NCI-H2227 treated with DMSO at 0.1 percent for 48 hours (cell line): ENCODE measurements around the gene MBOAT1.

Experiments used
- DNase-seq: peaks from one replicate; lab custom pipeline; 2025; lab: John Stamatoyannopoulos, UW

The MBOAT1 gene

GRCh38 chr6:20137240-20137639 is 75.0 kb downstream of the MBOAT1 start:
- no peak for DNase-seq

GRCh38 chr6:20135677-20136268 is 76.5 kb downstream of the MBOAT1 start:
- DNase-seq = no peak

DNA sequence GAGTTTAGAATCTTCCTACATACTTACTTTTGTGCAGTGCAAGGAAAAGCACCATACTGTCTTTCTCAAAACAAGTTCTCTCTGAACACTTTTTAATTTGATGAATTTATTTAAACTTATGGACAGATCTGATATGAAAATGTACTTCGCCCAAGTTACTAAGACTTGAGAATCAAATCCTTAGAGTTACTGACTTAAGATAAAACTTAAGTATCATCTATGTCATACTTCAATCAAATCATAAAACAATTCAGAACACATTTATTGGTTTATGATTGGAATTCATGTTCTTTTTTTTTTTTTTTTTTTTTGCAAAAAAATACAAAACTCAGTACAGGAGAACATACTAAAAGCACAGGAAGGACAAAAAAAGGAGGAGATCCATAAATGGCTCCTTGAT is 77.7 kb downstream of the MBOAT1 start:
- no peak for DNase-seq

GRCh38 chr6:20129290-20130088 is 82.8 kb downstream of the MBOAT1 start:
- no peak for DNase-seq

DNA sequence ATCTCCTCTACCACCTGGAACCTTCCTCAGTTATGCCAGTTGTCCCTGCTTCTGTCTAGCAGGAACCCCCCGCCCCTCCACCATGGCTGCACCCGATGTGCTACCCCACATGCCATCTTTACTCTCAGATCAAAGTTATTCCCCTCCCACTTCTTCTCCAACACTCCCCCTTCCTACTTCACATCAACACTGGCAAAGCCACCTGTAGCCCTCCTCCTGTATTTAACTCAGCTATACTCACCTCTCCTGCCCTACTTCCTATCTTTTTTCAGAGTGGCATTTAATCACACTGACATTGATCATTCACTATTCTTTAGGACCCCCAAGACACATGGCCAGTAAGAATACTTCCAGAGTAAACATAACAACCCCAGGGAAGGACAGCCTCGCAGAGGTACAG is 84.3 kb downstream of the MBOAT1 start:
- no peak for DNase-seq

DNA sequence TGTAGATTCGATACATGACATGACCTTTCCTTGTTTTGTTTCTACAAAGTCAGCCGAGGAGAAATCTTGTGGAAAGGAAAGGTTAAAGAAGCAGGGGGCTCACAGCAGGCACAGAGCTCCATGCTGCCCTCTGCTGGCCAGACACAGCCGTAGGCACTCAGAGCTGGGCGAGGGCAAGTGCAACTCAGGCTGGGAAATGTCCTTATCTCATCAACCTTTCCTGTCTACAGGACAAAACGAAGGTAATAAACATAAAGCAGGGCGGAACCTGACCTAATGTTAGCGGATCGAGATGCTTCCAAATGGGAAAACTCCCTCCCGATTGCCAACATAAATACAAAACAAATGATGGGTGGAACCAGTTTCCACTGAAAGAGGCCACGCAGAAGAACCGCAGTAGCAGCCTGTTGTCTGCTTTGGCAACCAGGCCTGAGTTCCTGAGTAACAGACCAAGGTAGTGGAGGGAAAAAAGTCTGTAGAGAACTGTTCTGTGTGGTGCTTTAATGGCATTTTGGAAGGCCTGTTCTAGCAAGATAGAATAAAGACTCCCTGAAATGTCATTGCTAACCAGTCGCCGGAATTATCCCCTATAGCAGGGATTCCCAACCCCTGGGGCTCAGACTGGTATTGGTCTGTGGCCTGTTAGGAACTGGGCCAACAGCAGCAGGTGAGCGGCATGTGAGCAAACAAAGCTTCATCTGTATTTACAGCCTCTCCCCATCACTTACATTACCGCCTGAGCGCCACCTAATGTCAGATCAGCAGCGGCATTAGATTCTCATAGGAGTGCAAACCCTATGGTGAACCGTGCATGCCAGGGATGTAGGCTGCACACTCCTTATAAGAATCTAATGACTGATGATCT is 85.2 kb downstream of the MBOAT1 start:
- peak; percentile 74 for DNase-seq

DNA sequence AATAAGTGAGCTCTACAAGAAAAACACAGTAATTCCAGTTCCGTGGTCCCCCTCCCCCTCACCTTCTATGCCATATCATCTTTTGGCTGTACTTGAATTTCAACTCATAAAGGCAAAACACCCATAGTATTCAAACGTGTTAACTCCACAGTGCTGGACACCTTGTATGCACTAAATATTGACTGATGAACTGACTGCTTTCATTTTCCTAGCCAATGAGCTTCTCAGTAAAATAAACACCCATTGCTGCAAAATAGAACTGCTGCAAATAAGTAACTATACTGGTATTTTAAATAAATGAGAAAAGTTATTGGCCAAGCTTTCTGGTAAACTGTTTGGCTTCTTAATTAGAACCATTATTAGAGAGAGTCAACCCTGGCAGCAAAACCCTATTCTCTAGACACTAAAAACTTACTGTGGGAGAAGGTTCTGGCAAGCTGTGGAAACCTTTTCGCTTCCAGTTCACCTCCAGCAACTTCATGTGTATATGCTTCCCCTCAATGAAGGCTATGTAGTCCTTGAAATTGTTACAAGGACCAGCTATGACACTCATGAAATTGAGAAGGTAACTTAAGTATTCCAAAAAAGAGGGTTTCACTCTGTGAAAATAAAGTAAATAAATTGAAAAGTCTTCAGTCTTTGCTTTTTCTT is 86.0 kb downstream of the MBOAT1 start:
- no peak for DNase-seq

DNA sequence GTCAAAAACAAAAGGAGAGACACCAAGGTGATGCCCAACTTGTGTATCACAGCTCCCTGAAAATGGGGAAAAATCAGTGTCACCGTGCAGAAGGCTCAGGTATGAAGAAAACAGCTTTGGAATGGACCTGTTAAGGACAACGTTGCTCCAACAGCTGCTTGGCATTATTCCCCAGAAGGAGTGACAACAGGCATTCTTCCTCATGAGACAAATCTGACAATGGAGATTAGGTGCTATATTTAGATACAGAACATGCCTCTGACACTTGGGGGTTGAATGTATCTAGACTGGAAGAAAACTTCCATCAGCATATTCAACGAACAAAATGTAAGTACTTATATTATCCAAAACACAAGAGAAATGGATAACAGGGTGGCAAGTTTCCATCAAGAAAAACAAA is 87.7 kb downstream of the MBOAT1 start:
- no peak for DNase-seq

DNA sequence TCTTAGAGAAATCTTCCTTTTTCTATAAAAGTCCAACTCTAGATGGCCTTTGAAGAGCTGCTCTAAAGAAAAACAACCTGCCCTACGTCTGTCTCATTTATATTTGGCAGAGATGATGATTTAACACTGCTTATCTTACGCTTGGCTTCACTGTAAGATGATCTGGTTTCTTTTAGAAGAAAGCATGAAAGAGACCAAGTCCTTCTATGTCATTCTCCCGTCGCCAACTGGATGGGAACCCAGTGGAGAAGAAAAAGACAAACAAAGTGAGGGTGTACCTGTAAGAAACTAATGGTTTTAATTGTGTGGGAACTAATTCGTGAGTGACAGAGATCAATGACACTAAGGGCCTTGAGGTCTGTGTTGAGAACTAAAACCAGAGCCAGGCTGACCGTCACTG is 92.8 kb downstream of the MBOAT1 start:
- no peak for DNase-seq

DNA sequence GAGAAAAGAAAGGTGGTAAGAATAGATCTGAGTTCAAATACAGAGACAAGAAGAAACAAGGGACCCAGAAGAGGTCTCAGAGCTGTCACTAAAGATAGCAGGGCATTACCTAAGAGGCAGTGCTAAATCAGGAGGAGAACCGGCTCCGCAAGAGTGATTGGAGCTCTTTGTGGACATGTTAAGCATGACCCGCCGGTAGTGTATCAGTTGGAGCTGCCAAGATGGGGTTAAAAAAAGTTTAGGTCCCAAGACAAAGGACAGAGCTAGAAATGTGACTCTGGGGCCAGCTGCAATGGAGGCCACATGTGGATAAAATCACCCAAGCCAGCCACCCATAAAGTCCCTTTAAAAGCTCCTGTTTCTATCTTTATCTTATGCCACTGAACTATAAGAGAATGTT is 93.4 kb downstream of the MBOAT1 start:
- DNase-seq = no peak

DNA sequence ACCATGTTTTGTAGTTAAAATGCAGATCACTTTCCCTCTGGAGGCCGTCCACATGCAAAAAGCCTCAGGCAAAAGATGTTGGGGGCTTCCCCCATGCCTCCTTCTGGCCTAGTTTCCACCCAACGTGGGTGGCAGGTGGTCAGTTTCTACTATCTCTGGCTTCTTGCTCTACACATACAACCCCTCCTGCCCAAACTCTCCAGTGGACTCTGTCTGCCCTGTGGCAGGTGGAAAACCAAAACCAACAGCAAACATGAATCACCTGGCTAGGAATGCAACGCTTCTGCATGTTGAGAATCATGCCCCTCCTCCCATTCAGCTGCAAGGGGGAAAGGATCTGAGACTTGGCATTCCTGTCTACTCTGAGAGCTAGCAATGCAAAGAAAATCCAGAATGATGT is 94.8 kb downstream of the MBOAT1 start:
- no peak for DNase-seq

DNA sequence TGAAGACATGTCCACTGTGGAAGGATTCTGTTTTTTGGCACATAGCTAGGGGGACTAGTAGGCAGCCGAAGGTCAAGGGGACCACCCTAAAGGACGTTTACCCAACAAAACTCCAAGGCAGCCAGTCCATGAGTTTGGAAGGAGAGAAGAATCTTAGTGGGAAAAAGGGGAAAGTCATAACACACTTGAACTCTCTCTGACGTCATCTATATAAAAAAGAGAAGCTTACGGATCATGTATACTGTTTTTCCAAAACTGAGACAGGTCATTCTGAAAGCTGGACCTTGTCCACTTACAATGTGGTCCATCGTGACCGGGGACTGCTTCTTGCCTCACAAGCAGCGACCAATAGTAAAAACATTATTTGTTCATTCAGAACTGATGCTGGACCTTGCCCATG is 95.5 kb downstream of the MBOAT1 start:
- DNase-seq = no peak

DNA sequence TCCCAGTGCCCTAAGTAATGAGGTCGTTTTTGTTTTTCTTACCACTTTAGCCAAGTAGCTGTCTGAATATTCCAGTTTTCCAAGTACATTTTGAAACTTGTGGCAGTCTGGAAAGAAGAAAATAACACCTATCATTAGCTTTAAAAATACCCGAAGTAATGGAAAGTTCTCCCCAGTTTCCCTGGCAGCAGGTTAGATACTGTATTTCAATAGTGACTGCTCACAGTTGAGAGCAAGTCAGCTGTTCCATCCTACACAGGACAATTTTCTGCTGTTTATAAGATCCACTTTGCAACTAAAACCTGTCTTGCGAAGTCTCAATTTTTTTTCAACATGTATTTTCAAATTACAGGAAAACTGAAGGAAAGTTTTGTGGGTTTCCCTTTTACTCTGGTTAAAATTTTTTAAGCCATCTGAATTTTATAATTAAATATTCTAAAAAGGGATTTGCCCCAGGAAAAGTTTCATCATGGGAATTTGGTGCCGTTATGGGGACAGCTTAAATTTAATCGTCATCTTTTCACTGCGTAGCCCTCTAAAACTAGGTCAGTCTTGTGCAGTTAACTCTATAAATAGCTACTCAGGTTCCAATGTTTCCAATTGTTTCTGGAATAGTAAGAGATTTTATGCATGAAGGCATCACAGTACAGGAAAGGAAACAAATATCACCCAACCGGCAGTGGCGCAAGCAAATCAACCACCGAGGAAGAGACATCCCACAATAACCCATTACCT is 96.9 kb downstream of the MBOAT1 start:
- no peak for DNase-seq

- DNase-seq = no peak
Measured at GRCh38 chr6:20113649-20114224, 98.5 kb downstream of the MBOAT1 start.

DNA sequence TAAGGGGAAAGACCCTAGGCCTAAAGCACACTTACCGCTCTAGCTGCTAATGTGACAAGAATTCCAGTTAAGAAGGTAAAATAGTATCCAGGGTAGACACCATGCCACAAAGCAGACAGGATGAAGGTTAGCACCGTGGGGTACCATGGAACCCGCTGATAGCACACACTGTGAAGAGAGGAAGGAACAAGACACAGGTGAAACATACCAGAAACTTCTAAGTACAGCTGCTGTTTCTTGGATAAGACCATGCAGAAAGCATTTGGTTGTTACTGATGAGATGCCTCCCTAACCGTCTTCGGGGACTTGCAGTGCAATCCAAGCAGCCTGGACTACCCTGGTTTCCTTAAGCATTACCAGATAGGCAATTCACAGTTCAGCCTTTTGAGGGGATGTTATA is 99.4 kb downstream of the MBOAT1 start:
- DNase-seq = no peak

GRCh38 chr6:20112241-20112640 is 100.0 kb downstream of the MBOAT1 start:
- DNase-seq = no peak

DNA sequence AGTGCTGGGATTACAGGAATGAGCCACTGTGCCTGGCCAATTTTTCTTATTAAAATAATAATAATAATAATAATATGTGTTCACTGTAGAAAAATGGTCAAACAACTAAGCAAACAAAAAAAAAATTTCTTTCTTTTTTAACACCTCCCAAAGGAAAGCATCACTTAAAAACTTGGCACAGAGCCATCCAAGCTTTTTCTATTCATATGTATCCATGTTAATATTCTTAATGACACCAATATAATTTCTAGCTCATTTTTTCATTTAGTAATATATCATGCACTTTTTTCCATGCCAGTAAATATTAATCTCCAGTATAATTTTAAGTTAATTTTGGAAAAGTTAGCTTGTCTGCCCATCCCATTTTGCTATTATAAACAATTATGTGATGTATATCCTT is 101.8 kb downstream of the MBOAT1 start:
- DNase-seq = no peak

GRCh38 chr6:20109526-20109925 is 102.7 kb downstream of the MBOAT1 start:
- no peak for DNase-seq

DNA sequence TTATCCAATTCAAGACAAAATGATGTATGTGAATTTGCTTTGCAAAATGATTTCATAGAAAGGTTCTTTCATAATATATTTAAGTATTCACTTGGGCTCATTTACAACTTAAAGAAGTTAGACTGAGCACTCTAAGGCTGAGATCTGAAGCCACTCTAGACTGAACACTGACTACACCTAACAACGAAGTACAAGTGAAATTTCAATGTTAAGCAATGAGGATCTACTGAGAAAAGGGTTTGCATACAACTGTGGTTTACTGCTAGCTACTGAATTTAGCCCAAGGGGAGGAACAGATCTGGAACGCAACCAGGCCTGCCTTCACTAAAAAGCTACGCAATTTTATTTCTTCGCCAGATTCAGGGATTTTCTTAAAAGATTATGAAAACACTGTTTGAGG is 106.4 kb downstream of the MBOAT1 start:
- no peak for DNase-seq

DNA sequence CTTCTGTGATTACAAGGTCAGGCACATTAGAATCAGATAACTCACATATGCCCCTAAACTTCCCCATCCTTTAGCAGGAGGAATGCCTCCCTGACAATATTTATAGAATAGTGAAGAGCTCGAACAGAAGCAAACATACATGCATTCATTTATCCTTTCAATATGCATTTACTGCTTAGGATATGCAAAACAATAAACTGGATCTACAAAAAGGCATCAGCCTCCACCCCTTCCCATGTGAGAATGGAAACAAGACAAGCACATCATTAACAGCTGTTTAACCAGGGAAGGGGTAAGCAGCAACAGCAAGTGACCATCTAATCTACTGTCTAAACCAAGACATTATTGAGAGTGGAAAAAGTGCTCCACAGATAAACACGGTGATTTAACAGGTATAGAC is 107.6 kb downstream of the MBOAT1 start:
- no peak for DNase-seq

DNA sequence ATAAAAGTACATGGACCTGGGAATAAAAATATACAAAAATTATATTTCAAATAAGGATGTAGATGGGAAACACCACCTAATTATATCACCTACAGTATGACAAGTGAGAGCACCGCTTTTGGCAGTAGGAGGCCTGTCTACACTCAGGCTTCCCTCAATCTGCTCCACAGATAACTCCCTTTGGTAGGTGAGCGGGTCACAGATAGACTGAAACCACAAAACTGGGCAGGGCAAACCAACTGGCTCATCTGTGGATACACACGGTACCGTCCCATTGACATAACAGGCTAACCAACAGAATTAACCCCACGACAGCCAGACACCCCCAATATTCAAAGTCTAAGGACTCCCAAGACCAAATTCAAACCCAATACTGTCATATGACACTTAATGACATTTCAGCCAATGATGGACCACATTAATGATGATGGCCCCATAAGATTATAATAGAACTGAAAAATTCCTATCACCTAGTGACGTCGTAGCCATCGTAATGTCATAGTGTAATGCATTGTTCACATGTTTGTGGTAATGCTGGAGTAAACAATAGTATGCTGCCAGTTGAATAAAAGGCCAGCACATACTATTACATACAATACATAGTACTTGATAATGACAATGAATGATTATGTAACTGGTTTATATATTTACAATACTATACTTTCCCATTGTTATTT is 109.7 kb downstream of the MBOAT1 start:
- DNase-seq = no peak
